ENCODE data around the gene SH2D5.
"Not testable (repeated sequence)": the region's sequence is repeated elsewhere in the genome, so short reads cannot be mapped to it uniquely, and the experiment has no call there.

Gene SH2D5

DNA sequence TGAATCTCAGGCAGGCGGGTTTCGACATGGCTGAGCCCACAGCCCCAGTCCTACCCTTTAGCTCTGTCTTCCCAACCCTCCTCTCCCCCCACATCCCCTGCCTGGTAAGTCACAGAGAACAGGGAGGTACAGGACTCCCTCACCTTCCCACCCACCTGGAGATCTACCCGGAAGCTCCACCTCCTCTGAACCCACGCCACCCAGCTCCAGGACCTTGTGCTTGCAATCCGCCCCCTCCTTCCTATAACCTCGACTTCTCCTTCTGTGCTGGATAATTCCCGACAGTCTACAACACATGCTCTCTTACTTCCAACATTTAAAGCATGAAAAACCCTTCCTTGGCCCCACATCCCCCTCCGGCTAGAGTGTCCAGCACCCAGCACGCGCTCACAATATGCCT, 37.0 kb downstream of the SH2D5 start:
- no peak for DNase-seq (ENCODE audit: low read depth in 2 of 2)

DNA sequence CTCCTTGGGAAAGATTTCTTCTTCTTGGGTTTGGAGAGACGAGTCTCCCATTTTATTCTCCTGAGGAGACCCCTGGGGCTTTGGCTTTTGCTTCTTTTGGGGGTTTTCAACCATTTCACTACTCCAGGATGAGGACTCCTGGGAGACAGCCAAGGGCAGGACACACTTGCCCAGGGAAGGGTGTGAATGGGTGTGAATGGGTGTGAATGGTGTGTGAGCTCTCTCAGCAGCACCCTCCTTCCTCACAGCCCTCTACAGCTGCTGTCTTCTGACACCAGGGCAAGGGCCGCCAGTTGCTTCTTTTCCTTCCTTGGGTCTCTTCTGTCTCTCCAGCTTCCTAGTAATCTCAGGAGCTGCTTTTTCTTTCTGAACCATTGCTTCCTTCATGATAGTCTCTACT, 38.9 kb downstream of the SH2D5 start:
- no peak for DNase-seq (ENCODE audit: low read depth in 2 of 2)

DNA sequence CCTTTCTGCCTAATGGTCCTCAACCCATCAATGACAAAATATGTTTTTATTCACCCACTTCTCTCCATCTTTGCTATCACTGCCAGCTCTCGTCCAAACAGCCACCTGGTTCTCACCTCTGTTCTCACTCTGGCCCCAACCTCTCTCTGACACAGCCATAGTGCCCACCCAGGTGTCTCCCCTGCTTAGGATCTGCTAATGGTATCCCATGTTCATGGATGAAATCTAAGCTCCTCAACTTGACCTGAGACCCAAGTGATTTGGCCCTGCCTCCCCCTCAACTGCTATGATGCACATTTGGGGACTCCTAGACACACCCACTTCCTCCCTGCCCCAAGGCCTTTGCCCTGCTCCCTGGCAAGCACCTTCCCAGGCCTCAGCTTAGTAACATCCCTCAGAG, 40.6 kb downstream of the SH2D5 start:
- DNase-seq (ENCODE audit: low read depth in 2 of 2): no peak

DNA sequence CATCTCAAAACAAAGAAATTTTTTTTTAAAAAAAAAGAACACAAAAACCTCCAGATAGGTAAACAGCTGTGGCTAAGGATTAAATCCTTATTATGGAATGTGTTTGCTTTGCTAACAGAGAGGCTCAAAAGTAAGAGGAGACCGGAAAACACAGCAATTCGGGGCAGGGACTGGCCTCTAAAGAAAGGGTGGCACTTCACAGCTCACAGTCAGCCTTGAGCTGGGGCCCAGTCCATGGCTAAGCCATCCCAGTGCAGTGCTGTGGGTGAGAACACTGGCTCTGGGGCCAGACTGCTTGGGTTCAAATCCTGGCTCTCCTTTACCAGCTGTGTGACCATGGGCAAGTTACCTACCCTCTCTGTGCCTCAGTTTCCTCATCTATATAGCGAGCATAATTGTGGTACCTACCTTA, 42.9 kb downstream of the SH2D5 start:
- no peak for DNase-seq (ENCODE audit: low read depth in 2 of 2)

DNA sequence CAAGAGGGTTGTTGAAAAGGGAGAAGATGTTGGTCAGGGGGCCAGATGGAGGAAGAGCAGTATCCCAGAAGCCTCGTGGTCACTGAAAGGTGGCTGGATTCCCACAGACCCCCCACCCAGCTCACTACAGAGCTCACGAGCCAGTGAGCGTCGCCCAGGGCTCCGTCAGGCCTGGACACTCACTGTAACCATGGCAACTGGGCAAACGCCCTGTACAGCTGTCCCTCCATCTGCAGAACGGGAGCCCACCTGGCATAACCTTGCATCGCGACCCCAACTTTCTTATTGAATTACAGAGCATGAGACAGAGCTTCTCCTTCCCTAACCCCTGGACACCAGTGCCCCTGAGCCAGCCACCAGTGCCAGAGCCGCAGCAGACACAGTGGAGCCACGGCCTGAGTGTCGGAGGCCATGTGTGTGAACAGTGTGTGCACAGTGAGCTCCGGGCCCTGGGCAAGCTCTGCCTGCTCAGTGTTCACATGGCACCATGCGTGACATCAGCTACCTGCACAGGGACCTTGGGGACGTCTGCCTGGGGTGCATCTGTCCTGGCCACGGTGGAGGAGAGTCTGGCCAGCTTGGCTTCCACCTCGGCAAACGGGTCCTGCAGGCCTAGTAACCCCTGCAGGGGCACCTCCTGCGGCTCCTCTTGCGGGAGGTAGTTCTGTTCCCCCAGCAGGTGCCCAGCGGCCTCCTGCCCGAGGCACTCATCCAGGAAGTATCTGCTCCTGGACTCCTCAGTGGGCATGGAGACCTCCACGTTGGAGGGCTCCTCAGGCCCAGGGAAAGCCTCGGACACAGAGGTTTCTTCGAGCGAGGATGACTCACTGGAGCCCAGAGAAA, 45.4 kb downstream of the SH2D5 start:
- DNase-seq (ENCODE audit: low read depth in 2 of 2): no peak

DNA sequence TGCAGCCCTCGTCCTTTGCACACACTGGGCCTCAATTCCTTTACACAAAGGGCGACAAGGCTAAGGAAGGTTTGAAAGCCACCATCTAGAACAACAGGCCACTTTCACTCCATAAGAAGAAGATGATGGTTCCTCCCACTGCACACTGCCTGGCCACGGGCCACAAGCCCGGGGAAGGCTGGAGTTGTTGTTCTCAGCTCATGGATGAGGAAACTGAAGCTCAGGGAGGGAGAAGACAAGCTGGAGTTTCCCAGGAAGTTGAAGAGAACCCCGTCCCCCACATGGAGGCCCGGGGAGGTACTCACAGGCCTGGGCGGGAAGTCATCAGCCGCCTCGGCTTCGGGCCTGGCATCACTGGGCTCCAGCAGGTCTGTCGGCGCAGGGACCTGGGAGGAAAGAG, 46.8 kb downstream of the SH2D5 start:
- DNase-seq (ENCODE audit: low read depth in 2 of 2): no peak

DNA sequence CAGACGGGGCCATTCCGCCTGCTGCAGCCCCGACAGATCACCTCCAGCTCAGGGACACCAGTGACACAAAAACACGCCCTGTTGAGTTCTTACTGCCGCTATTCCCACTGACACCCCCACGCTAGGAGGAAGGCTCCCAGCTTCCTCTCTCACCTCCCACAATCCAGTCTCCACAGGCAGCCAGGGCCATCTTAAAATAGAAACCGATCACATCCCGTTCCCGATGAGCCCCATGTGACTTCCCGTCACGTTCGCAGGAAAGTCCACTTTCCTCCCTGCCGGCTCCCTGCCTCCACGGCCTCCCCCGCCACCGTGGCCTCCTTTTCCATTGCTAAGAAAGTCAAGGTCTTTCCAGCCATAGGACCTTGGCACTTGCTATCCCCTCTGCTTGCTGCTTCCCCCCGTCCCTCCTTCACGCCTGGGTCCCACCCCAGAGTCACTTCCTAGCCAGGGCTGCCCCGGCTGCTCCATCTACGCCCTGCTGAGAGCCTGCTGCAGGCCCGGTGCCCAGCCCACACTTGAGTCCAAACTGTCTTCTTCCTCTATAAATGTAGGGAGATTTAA, 47.3 kb downstream of the SH2D5 start:
- no peak for DNase-seq (ENCODE audit: low read depth in 2 of 2)

DNA sequence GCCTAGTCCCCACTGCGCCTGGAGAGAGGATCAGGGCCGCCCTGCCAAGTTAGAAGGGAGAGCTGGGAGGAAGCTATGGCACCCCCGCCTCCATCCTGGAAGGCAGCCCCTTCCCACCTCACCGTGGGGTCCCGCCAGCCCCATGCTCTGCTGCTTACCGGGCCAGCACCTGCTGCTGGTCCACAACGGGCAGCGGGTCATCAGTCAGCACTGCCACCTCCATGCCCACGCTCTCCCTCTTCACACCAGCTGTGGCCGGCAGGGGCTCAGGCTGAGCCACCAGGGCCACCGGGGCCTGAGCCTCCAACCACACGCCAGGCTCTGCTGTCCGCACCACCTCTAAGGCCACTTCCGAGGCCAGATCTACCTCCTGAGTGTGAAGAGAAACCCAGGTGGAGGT, 47.9 kb downstream of the SH2D5 start:
- no peak for DNase-seq (ENCODE audit: low read depth in 2 of 2)

DNA sequence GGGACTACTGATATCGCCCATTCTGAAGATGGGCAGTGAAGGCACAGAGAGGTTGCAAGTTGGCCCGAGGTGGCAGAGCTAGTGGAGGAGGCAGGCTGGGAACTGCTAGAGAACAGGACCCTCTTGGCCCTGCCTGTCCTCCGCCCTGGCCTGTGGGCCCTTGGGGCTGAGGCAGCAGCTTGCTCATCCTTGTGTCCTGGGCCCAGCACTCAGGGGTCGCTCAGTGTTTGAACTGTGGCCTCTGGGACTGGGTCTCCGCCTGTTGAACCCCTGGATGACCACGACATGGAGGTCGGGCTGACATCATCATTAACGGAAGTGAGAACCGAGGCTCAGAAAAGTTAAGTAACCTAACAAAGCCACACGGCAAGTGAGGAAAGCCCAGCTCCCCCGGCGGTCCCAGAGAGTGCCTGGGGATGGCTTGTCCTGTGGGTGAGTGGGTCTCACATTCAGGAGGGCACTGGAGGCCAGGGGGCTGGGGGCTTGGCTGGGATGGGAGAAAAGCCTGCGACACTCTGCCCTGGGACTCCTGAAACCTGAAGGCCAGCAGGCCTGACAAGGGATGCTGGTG, 48.4 kb downstream of the SH2D5 start:
- DNase-seq (ENCODE audit: low read depth in 2 of 2): no peak

DNA sequence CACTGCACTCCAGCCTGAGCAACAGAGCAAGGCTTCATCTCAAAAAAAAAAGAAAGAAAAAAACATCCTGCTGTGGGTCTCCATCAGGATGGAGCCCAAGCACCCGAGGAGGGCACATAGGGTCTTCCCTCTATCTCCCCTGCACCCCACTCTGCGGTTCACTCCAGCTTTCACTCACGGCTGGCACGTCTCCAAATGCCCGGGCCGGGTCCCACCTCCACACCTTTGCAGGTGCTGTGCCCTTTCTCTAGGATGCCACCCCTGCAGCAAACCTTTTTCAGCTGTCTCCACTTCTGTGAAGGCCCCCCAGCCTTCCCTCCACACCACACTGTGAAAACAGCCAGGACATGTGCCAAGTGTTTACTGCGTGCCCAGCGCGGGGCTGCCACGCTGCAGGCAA, 48.9 kb downstream of the SH2D5 start:
- no peak for DNase-seq (ENCODE audit: low read depth in 2 of 2)

DNA sequence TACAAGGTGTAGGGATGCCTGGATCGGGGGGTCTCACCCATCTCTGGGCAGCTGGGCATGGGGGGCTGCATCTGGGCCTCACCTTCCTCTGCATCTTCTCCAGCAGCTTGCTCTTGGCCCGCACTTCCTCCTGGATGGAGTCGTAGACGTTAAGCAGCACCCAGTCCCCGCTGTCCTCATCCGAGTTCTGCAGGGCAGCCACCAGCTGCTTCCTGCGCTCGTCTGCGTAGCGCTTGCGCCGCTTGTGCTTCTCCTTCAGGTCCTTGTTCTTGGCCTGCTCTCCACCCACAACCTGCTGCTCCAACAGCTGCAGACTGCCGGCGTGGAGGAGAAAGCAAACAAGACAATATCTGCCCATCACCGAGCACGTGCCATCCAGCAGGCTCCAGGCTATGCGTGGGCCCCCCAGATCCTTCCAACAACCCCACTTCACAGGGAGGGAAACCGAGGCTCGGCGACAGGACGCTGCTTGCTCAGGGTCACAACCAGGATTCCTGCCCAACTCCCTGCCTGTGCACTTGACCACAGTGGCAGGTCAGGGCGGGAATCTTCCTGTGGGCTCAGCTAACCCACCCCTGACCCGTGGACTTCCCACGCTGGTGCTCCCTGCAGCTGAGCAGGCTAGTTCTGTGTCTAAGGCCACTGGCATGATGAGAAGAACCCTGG, 49.8 kb downstream of the SH2D5 start:
- no peak for DNase-seq (ENCODE audit: low read depth in 2 of 2)

DNA sequence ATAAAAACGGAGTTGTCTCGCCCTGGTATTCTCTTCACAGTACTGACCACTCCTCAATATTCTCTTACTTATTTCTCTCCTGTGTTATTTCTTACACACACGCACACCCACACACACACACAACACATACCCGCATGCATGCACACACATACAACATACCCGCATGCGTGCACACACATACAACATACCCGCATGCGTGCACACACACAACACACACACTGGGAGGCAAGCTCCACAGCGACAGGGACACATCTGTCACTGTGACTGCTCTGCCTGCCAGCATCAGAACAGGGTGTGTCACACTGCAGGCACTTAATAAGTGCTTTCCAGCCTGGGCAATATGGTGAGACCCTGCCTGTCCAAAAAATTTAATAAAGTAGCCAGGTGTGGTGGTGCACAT, 50.5 kb downstream of the SH2D5 start:
- DNase-seq (ENCODE audit: low read depth in 2 of 2): no peak

DNA sequence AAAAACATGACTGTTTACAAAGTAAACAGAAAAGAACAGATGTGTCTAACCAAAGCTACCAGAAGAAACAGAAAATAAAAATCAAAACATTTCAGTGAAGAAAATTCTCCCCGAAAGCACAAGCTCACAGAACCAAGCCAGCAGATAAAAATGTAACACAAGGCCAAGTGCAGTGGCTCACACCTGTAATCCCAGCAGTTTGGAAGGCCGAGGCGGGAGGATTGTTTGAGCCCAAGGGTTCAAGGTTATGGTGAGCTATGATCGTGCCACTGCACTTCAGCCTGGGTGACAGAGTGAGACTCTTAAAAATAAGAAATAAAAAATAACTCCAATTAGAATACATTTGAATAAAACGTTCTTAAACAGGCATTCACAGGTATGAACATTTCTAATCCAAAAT, 52.2 kb downstream of the SH2D5 start:
- DNase-seq (ENCODE audit: low read depth in 2 of 2): no peak

DNA sequence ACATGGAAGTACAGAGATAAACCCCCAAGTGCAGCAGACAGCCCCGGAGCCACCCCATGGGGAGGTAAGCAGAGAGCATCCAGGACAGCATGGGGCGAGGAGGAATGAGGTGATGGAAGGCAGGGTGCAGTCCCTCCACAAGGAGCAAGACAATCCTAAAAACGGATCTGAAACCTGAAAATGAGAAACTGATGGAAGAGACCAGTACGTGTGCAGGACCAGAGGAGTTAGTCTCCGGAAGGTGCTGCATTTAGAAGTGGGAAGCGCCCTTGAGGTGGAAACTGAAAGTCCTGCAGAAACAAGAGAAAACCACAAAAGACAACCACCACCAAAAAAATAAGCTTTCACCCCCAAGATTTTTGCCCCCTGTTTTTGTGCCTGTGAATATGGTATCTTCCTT, 53.9 kb downstream of the SH2D5 start:
- DNase-seq (ENCODE audit: low read depth in 2 of 2): no peak

DNA sequence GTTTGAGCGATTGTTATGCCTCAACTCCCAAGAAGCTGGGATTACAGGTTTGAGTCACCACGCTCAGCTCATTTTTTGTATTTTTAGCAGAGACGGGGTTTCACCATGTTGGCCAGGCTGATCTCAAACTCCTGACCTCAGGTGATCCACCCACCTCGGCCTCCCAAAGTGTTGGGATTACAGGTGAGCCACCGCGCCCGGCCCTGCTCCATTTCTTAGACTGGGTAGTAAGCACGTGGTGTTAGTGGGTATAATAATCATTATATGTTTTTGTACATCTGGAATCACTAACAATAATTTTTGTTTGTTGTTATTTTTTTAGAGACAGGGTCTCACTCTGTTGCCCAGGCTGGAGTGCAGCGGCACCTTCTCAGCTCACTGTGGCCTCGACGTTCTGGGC, 58.9 kb downstream of the SH2D5 start:
- not testable (repeated sequence) for DNase-seq (ENCODE audit: low read depth in 2 of 2)

DNA sequence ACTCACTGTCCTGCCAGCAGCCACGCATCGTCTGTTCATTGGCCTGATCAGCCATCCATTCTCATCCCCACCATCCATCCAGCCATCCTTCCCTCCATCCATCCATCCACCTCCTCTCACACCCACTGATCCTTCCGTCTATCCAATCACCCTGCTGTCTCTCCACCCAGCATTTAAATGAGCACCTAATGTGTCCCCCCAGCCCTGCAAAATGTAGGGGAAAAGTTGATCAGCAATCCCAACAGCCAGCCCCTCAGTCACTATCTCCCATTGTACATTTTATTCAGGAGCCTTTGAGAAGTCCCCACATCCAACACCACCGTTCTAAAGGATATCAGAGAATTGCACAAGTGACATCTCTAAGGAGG, 60.3 kb downstream of the SH2D5 start:
- no peak for DNase-seq (ENCODE audit: low read depth in 2 of 2)

DNA sequence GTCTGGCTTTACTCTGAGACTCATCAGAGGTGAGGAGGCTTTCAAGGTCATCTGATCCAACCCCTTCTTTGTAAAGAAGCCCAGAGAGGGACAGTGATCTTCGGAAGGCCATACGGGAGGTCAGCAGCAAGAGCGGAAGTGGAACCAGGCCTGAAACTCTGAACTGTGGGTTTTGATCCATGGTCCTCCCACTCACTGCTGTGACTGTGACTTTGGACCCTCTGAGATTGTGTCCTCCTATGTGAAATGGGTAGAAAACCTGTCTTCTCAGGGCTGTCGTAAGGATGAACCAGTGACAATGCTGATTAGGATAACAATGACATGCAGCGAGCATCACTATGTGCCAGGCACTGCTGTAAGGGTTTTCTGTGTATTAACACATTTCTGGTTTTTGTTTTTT, 61.6 kb downstream of the SH2D5 start:
- DNase-seq (ENCODE audit: low read depth in 2 of 2): no peak
